Tibial artery (tissue), 4 donors: Measurements from ENCODE around the gene EEA1.

ENCODE experiments used
- DNase-seq, 2 donors: peaks; one replicate each; pipeline ENCODE4 v3.0.0-alpha.2; 2019
- H3K27ac ChIP-seq, 2 donors: fragments of 200-600 bp; sonication (generic) in 1 of 2; 1 replicate in 1 of 2; 2 replicates in 1 of 2; pipeline ENCODE4 v1.5.1; 2018 to 2019; ENCODE audit warnings: mild to moderate bottlenecking in 1 of 2
- H3K27me3 ChIP-seq, 2 donors: fragments of 200-600 bp; sonication (generic) in 1 of 2; one replicate each; pipeline versions ENCODE4 v1.5.1 to v1.6.0; 2016 to 2019
- H3K36me3 ChIP-seq, 3 donors: fragments of 200-600 bp; sonication (generic) in 2 of 3; one replicate each; pipeline ENCODE4 v1.5.1; 2016 to 2019; ENCODE audit warnings: mild to moderate bottlenecking in 2 of 3
- H3K4me1 ChIP-seq, 4 donors: fragments of 200-600 bp; sonication (generic) in 2 of 4; 1 replicate in 3 of 4; 2 replicates in 1 of 4; pipeline ENCODE4 v1.5.1; 2016 to 2019
- H3K4me3 ChIP-seq, 2 donors: fragments of 200-600 bp; sonication (generic) in 1 of 2; 1 replicate in 1 of 2; 2 replicates in 1 of 2; pipeline ENCODE4 v1.5.1; 2018 to 2019; ENCODE audit warnings: mild to moderate bottlenecking in 2 of 2
- H3K9me3 ChIP-seq, 3 donors: fragments of 200-600 bp; sonication (generic) in 1 of 3; one replicate each; pipeline ENCODE4 v1.5.1; 2016 to 2019
- CTCF ChIP-seq, 2 experiments: fragments of 200-600 bp in 1 of 2; fragments of 450-650 bp in 1 of 2; IDR thresholded peaks; one replicate each; pipeline ENCODE4 v1.5.1; 2017 to 2019; ENCODE audit warnings: antibody characterized with exemption in 2 of 2, mild to moderate bottlenecking in 1 of 2, moderate library complexity in 1 of 2
- intact Hi-C: fragments of 100-400 bp; cut with DNase I; formaldehyde crosslinking; loops from one replicate; pipeline ENCODE4 v1.15.0; 2023; ENCODE audit warnings: low total_unique reads

EEA1 gene

GRCh38 chr12:92779902-92780301, 149.2 kb downstream of the EEA1 start:
- TF ChIP-seq CTCF (IDR thresholded peaks at IDR 0.05) = no peak
- Histone ChIP-seq H3K27me3 (no peaks in the 10 kb centered on the region), H3K9me3 (no peaks in the 10 kb centered on the region), H3K36me3 (peaks cover 26 to 49% (median 47%) of the 10 kb centered on the region in 3 donors), H3K4me1 (peaks cover 0 to 7% (median 3%) of the 10 kb centered on the region in 4 donors), H3K27ac (no peak overlapping the region), H3K4me3 (no peak overlapping the region)
- intact Hi-C loops = no loop called here
- no peak for DNase-seq

- H3K27me3 ChIP-seq = no peaks in the 10 kb centered on the region
- no peak for DNase-seq
- no peak for TF ChIP-seq CTCF (IDR thresholded peaks at IDR 0.05)
- no peaks in the 10 kb centered on the region for H3K9me3 ChIP-seq
- no peak overlapping the region for H3K27ac ChIP-seq
- no peak overlapping the region for H3K4me3 ChIP-seq
- intact Hi-C loops = no loop called here
- H3K36me3 ChIP-seq = peaks cover 26 to 49% (median 47%) of the 10 kb centered on the region in 3 donors
- no peaks in the 10 kb centered on the region for H3K4me1 ChIP-seq
Observed at GRCh38 chr12:92778525-92778924, 150.6 kb downstream of the EEA1 start.

- H3K27me3 ChIP-seq = no peaks in the 10 kb centered on the region
- H3K36me3 ChIP-seq = peaks cover 26 to 41% (median 34%) of the 10 kb centered on the region in 3 donors
- no peak for DNase-seq
- intact Hi-C loops = no loop called here
- H3K4me3 ChIP-seq = no peak overlapping the region
- H3K4me1 ChIP-seq = no peaks in the 10 kb centered on the region
- no peaks in the 10 kb centered on the region for H3K9me3 ChIP-seq
- no peak overlapping the region for H3K27ac ChIP-seq
- TF ChIP-seq CTCF (IDR thresholded peaks at IDR 0.05) = no peak
Observed at GRCh38 chr12:92775416-92775815, 153.7 kb downstream of the EEA1 start.

- intact Hi-C loops = no loop called here
- no peaks in the 10 kb centered on the region for H3K27me3 ChIP-seq
- no peak for DNase-seq
- H3K4me3 ChIP-seq = no peak overlapping the region
- no peaks in the 10 kb centered on the region for H3K9me3 ChIP-seq
- peaks cover 6 to 8% (median 7%) of the 10 kb centered on the region in 3 donors for H3K36me3 ChIP-seq
- TF ChIP-seq CTCF (IDR thresholded peaks at IDR 0.05) = no peak
- H3K4me1 ChIP-seq = peaks cover 0 to 9% (median 1%) of the 10 kb centered on the region in 4 donors
- H3K27ac ChIP-seq = no peak overlapping the region
Observed at GRCh38 chr12:92771001-92771400, 158.1 kb downstream of the EEA1 start.

GRCh38 chr12:92769124-92769901, 159.8 kb downstream of the EEA1 start:
- Histone ChIP-seq H3K9me3 (no peaks in the 10 kb centered on the region), H3K4me1 (peaks cover 0 to 9% (median 1%) of the 10 kb centered on the region in 4 donors), H3K27me3 (no peaks in the 10 kb centered on the region), H3K4me3 (no peak overlapping the region), H3K27ac (no peak overlapping the region), H3K36me3 (no peaks in the 10 kb centered on the region)
- DNase-seq = no peak
- no peak for TF ChIP-seq CTCF (IDR thresholded peaks at IDR 0.05)
- intact Hi-C loops = no loop called here
